HCT116 (cell line): ENCODE results near the gene KAZN. TPM values are rescaled to one million over a fixed set of nuclear protein-coding genes. Genes with fewer than 3 reads are reported as not detected.

Experiments
- ATAC-seq: fragments of 200-7000 bp; cut with Tn5 transposase; 2 replicates; pipeline ENCODE4 v1.9.1; 2020; ENCODE audit warnings: mild to moderate bottlenecking, moderate library complexity
- BruUV-seq: library from RNA; stranded (reverse); fragments of 400-500 nt; replicated peaks from 2 replicates; lab custom pipeline; 2021; lab: Mats Ljungman, UMichigan
- CTCF ChIA-PET: fragments of 300-600 bp; sonication (Branson Sonifier 250); formaldehyde crosslinking; loops from one replicate; lab custom pipeline; 2021; ENCODE audit warnings: antibody characterized with exemption; lab: Charles Lee
- POLR2A ChIA-PET: fragments of 300-600, 350-600 bp; sonication (Branson Sonifier 250); formaldehyde crosslinking; loops from one replicate; lab custom pipeline; 2021; ENCODE audit warnings: antibody characterized with exemption; lab: Charles Lee
- RAD21 ChIA-PET, 2 experiments: fragments of 300-600 bp; sonication (Branson Sonifier 250); formaldehyde crosslinking; loops; one replicate each; lab custom pipeline; 2023; ENCODE audit warnings: low total read pairs in 2 of 2; ENCODE audit not compliant: uncharacterized antibody in 2 of 2, unreplicated experiment in 2 of 2, low non-redundant PET in 1 of 2; lab: Charles Lee
- DNase-seq: peaks from one replicate; pipeline ENCODE4 v3.0.0-alpha.2; 2010; ENCODE audit warnings: low read depth, low spot score
- H2AFZ ChIP-seq: fragments of 200-600 bp; shearing (Covaris generic), sonication (generic); 2 replicates; pipeline ENCODE4 v1.6.1; 2017; ENCODE audit warnings: low read depth, mixed run types, mixed read lengths, antibody characterized with exemption, low read length; ENCODE audit not compliant: poor library complexity, severe bottlenecking
- H3K27ac ChIP-seq: 2 replicates; pipeline ENCODE4 v1.5.1; 2012; ENCODE audit warnings: low read depth, low read length
- H3K27me3 ChIP-seq: fragments of 200-600 bp; sonication (generic); 2 replicates; pipeline ENCODE4 v1.6.1; 2016; ENCODE audit warnings: mixed run types, low read length, mixed read lengths; ENCODE audit not compliant: insufficient read depth
- H3K36me3 ChIP-seq, 2 experiments: fragments of 200-500 bp in 1 of 2; fragments of 200-600 bp in 1 of 2; sonication (Bioruptor generic) in 1 of 2; sonication (generic) in 1 of 2; 2 replicates each; pipeline versions ENCODE4 v1.5.1 to v1.6.1; 2014 to 2016; ENCODE audit warnings: low read length in 2 of 2, inconsistent platforms in 1 of 2, mixed read lengths in 1 of 2, mixed run types in 1 of 2; ENCODE audit not compliant: insufficient read depth in 2 of 2, control insufficient read depth in 1 of 2
- H3K4me1 ChIP-seq, 2 experiments: fragments of 200-600 bp in 1 of 2; sonication (generic) in 1 of 2; 2 replicates each; pipeline versions ENCODE4 v1.5.1 to v1.6.1; 2012 to 2017; ENCODE audit warnings: low read length in 2 of 2, inconsistent platforms in 1 of 2, mild to moderate bottlenecking in 1 of 2, mixed read lengths in 1 of 2, mixed run types in 1 of 2, moderate library complexity in 1 of 2; ENCODE audit not compliant: insufficient read depth in 2 of 2, control insufficient read depth in 1 of 2
- H3K4me2 ChIP-seq: fragments of 200-600 bp; sonication (generic); 2 replicates; pipeline ENCODE4 v1.6.1; 2017; ENCODE audit warnings: mixed run types, low read length, mixed read lengths
- H3K4me3 ChIP-seq, 2 experiments: fragments of 200-600 bp in 1 of 2; sonication (generic) in 1 of 2; replicated peaks in 1 of 2; 2 replicates each; pipeline ENCODE4 v1.5.1; 2011 to 2016; ENCODE audit warnings: low read length in 2 of 2, control low read depth in 1 of 2, low read depth in 1 of 2, mild to moderate bottlenecking in 1 of 2, mixed read lengths in 1 of 2, mixed run types in 1 of 2
- H3K79me2 ChIP-seq: fragments of 200-600 bp; sonication (generic); 2 replicates; pipeline ENCODE4 v1.6.1; 2017; ENCODE audit warnings: mild to moderate bottlenecking, mixed run types, low read length, moderate library complexity, mixed read lengths; ENCODE audit not compliant: insufficient read depth
- H3K9ac ChIP-seq: fragments of 200-600 bp; sonication (generic); 2 replicates; pipeline ENCODE4 v1.6.1; 2016; ENCODE audit warnings: low read length, mixed read lengths
- H3K9me2 ChIP-seq: fragments of 200-600 bp; sonication (generic), shearing (Covaris generic); 2 replicates; pipeline ENCODE4 v1.6.1; 2017; ENCODE audit warnings: mixed run types, mild to moderate bottlenecking, moderate library complexity; ENCODE audit not compliant: insufficient read depth
- H3K9me3 ChIP-seq, 2 experiments: fragments of 200-500 bp in 1 of 2; fragments of 200-600 bp in 1 of 2; sonication (Bioruptor generic) in 1 of 2; sonication (generic) in 1 of 2; 2 replicates each; pipeline ENCODE4 v1.6.1; 2014 to 2017; ENCODE audit warnings: low read length in 2 of 2, mixed read lengths in 2 of 2, inconsistent platforms in 1 of 2, low read depth in 1 of 2, mild to moderate bottlenecking in 1 of 2, mixed run types in 1 of 2, moderate library complexity in 1 of 2; ENCODE audit not compliant: control insufficient read depth in 1 of 2, insufficient read depth in 1 of 2
- H4K20me1 ChIP-seq: fragments of 200-600 bp; sonication (generic), shearing (Covaris generic); 2 replicates; pipeline ENCODE4 v1.6.1; 2017; ENCODE audit warnings: mixed run types, mild to moderate bottlenecking, moderate library complexity; ENCODE audit not compliant: insufficient read depth
- CEBPB ChIP-seq: IDR thresholded peaks from 2 replicates; pipeline ENCODE4 v1.6.1; 2012; ENCODE audit warnings: low read depth
- CTCF ChIP-seq, 3 experiments: fragments of 200-600 bp in 1 of 3; sonication (generic) in 1 of 3; IDR thresholded peaks in 2 of 3; conservative IDR thresholded peaks in 1 of 3; 2 replicates each; pipeline ENCODE4 v1.5.1; 2012 to 2017; ENCODE audit warnings: low read depth in 2 of 3, low read length in 2 of 3, antibody characterized with exemption in 1 of 3, borderline replicate concordance in 1 of 3, control low read depth in 1 of 3, mild to moderate bottlenecking in 1 of 3, mixed read lengths in 1 of 3, mixed run types in 1 of 3, moderate library complexity in 1 of 3; ENCODE audit not compliant: insufficient read depth in 1 of 3
- FOSL1 ChIP-seq: IDR thresholded peaks from 2 replicates; pipeline ENCODE4 v1.6.1; 2012; ENCODE audit warnings: low read depth
- JUND ChIP-seq: IDR thresholded peaks from 2 replicates; pipeline ENCODE4 v1.6.1; 2012
- REST ChIP-seq: IDR thresholded peaks from 2 replicates; pipeline ENCODE4 v1.6.1; 2012; ENCODE audit warnings: low read depth
- intact Hi-C: fragments of 100-400 bp; cut with micrococcal nuclease; formaldehyde crosslinking; loops from 2 replicates; pipeline ENCODE4 v1.10.0; 2022
- total RNA-seq: library from RNA; stranded (reverse); gene quantifications from one replicate; pipeline ENCODE4 v1.2.1, GENCODE V29; 2021; ENCODE audit not compliant: unreplicated experiment

The KAZN gene
- total RNA-seq, 1 experiment from 2014 or later: 13.4 TPM

GRCh38 chr1:14768582-14769304, 170.3 kb downstream of the KAZN start (continued):
- no peak for TF ChIP-seq FOSL1
- TF ChIP-seq REST: no peak
- no peak for TF ChIP-seq JUND
- no peak for TF ChIP-seq CEBPB

- POLR2A ChIA-PET: no interaction called here
- TF ChIP-seq CTCF (IDR thresholded peaks at IDR 0.05 in 2 of 3, conservative IDR thresholded peaks at IDR 0.05 in 1 of 3; ENCODE audit: borderline replicate concordance in 1 of 3, insufficient read depth in 1 of 3, low read depth in 2 of 3, low read length in 2 of 3): peak in 2 of 3 experiments; percentile 41 to 45; a peak in 3 of 6 replicates
- no peak for TF ChIP-seq REST
- BruUV-seq: no TSS peak
These were observed 171.2 kb downstream of the KAZN start for GRCh38 chr1:14769486-14770274.

More at GRCh38 chr1:14769486-14770274, 171.2 kb downstream of the KAZN start:
- RAD21 ChIA-PET: no interaction called here
- H3K9ac ChIP-seq: no peak overlapping the region
- H3K4me3 ChIP-seq: no peak overlapping the region
- H3K79me2 ChIP-seq: no peaks in the 10 kb centered on the region
- peak; percentile 63 for ATAC-seq
- no peaks in the 10 kb centered on the region for H3K9me3 ChIP-seq
- H3K4me1 ChIP-seq: peaks cover 0 to 5% of the 10 kb centered on the region in 2 experiments; a peak in 1 of 4 replicates
- CTCF ChIA-PET: interaction anchor here (2.5 kb wide), 1 partner anchor 9 kb away, joined by 8 read pairs; no protein-coding TSS in a partner anchor
- peaks cover 12% of the 10 kb centered on the region; the same call in 1 of the 2 replicates for H3K27me3 ChIP-seq
- no peaks in the 10 kb centered on the region for H4K20me1 ChIP-seq
- H3K27ac ChIP-seq: no peak overlapping the region
- no peaks in the 10 kb centered on the region for H3K36me3 ChIP-seq
- H3K4me2 ChIP-seq: no peak overlapping the region
- H3K9me2 ChIP-seq: no peaks in the 10 kb centered on the region
- intact Hi-C loops: loop anchor here (10.0 kb wide), 1 partner anchor 335 kb away; no protein-coding TSS in a partner anchor
- no peak for DNase-seq
- H2AFZ ChIP-seq: no peak overlapping the region
